PC-9 (cell line): ENCODE results near the gene COLQ.

Experiments
- CTCF ChIP-seq: fragments of 200-600 bp; sonication (generic); conservative IDR thresholded peaks from 2 replicates; pipeline ENCODE4 v1.6.1; 2017; ENCODE audit warnings: mixed run types, antibody characterized with exemption, mild to moderate bottlenecking, moderate library complexity
- EZH2 ChIP-seq: fragments of 200-600 bp; sonication (generic); IDR thresholded peaks from 2 replicates; pipeline ENCODE4 v1.8.0; 2017; ENCODE audit warnings: antibody characterized with exemption, low read depth

DNA sequence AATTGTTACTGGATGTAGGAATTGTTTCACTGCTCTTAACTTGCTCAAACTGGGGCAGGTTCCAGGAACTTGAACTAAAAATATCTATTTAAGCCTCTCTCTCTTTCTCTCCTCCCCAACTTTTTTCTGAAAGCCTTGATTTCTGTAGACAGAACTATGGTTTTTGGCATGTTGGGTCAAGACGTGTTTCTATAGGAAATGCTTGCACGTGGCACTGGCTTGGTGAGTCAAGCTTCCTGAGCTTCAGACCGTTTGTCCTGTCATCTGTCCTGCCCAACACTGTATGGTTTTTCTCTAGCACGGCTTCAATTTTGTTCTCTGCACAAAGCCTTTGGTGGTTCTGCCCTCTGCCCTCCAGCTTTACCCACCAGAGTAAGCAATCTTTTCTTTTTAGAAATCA lies 80.6 kb downstream of the COLQ start:
- TF ChIP-seq CTCF = no peak
- no peak for TF ChIP-seq EZH2
